GM12891 (cell line): Measurements from ENCODE around the gene GSAP.

Experiments used
- POLR2A ChIP-seq: IDR thresholded peaks from 2 replicates; pipeline ENCODE4 v1.6.1; 2011; ENCODE audit warnings: low read depth, low read length, control low read depth
- POLR2AphosphoS5 ChIP-seq: IDR thresholded peaks from 2 replicates; pipeline ENCODE4 v1.6.1; 2011; ENCODE audit warnings: low read depth, low read length, control low read depth

DNA sequence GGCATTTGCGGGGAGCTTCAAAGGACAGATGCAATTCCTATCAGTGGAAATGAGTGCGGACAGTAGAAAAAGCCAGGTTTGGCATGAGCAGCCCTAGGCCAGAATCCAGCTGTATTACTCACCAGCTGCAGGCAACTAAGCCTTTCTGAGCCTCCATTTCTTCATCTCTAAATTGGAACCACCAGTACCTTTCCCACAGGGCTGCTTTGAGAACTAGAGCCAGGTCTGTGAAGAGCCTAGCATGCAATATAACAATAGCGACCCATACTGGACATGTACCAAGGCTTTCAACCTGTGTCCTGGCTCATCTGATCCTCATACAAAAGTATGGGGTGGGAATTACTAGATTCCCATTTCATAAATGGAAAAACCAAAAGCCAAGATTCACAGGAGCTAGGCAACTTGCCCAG is 101.0 kb downstream of the GSAP start:
- TF ChIP-seq POLR2AphosphoS5 (no peak), POLR2A (no peak)
